GM12873 (cell line): ENCODE data around the gene RIMKLA.

Experiments
- TF ChIP-seq, protein P1 (sequence below): IDR thresholded peaks from 2 replicates; pipeline ENCODE4 v1.5.1; 2012; ENCODE audit warnings: low read depth, mild to moderate bottlenecking, moderate library complexity, low read length, control low read depth; ENCODE audit not compliant: insufficient read depth; ENCODE audit errors: missing control alignments

RIMKLA gene

DNA sequence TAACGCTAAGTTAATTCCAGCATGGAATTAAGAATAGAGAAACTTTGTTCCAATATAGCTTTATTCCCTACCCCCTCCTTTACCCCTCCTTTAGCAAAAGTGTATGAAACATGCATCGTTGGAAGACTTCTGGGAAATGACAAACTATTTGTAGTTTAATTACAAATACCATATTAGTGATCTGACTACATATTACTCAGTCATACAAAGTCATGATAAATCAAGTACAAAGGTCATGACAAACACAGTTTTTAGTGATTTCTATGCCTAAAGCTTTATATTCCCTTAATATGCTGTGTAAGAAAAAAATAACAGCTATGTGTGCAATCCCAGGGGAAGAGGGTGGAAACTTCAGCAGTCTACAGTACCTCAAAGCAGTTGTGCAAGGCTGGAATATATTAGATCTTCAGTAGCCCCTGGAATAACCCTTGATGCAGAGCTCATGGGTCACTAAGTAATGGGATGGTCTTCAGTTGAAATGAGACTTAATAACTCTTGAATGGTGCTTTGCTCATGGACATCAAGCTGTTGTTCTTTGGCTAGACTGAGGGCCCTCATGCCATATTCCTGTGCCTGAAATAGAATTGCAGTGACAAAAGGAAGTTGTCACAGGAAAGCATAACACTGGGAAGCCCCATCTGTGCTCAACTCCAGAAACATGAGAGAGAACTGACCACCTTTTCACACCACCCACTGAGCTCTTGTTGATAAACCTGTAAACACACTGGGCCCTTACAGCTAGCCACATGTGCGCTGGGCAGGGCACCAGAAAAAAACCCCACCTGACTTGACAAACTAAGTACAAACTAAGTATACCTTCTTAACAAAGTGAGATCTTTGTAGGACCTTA is 49.9 kb downstream of the RIMKLA start:
- TF ChIP-seq, protein P1, sequence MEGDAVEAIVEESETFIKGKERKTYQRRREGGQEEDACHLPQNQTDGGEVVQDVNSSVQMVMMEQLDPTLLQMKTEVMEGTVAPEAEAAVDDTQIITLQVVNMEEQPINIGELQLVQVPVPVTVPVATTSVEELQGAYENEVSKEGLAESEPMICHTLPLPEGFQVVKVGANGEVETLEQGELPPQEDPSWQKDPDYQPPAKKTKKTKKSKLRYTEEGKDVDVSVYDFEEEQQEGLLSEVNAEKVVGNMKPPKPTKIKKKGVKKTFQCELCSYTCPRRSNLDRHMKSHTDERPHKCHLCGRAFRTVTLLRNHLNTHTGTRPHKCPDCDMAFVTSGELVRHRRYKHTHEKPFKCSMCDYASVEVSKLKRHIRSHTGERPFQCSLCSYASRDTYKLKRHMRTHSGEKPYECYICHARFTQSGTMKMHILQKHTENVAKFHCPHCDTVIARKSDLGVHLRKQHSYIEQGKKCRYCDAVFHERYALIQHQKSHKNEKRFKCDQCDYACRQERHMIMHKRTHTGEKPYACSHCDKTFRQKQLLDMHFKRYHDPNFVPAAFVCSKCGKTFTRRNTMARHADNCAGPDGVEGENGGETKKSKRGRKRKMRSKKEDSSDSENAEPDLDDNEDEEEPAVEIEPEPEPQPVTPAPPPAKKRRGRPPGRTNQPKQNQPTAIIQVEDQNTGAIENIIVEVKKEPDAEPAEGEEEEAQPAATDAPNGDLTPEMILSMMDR: no peak

DNA sequence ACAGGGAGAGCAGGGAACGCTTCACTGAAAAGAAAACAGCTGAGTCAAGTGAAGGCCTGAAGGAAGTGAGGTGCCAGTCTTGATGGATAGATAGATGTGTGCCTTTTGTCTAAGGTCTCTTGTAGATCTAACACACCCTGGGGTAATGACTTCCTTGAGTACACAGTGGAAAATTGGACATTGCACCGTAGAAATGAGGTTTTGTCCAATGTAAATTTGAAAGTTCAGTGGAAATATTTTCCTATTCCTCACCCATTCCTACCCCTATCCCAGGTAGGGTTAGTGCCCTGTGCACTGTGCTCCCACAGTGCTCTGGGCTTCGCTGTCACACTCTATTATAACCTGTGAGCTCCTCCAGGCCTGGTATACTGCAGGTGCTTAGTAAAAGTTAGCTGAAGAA is 50.9 kb downstream of the RIMKLA start:
- TF ChIP-seq, protein P1: no peak

DNA sequence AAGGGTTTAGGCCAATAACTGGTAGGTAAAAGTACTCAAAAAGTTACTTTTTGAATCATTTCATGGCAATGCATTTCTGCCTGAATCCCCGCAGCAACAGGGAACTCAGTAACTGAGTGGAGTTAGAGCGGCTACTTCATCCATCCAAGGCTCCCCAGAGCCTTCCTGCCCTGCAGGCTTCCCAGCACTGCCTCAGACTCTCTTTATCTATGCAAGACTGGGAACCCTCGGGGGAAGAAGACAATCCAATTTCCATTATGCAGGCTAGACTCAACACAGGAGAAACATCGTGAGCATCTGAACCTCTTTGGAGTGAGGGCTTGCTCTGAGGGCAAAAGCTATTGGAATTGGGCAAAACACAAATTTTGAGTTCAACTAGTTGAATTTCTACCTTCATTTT is 52.1 kb downstream of the RIMKLA start:
- TF ChIP-seq, protein P1: no peak

DNA sequence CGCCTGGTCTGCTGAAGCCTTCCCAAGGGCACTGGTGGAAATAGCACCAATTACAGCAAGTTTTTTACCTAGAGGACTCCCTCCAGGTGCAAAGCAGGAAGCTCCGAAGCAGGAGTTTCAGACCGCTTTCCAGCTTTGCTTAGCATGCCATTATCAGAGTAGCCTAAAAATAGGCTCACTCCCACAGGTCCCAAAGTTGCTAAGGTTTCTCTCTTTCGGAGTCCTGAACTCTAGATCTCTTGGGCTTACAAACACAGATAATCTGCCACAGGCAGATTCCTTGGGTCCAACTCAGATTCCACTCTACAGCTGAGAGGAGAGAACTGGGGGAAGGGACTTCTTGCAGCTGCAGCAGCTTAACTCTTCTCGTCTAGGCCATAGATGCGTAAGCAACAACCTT is 52.8 kb downstream of the RIMKLA start:
- TF ChIP-seq, protein P1: no peak

DNA sequence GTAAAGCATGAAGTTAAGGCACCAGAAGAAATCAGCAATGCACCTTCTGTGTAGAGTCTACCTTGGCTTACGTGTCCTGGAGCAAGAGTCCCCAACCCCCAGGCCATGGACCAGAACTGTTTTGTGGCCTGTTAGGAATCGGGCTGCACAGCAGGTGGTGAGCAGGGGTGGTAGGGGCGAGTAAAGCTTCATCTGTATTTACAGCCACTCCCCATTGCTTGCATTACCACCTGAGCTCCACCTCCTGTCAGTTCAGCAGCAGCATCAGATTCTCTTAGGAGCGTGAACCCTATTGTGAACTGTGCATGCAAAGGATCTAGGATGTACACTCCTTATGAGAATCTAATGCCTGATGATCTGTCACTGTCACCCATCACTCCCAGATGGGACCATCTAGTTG is 53.7 kb downstream of the RIMKLA start:
- TF ChIP-seq, protein P1: no peak

DNA sequence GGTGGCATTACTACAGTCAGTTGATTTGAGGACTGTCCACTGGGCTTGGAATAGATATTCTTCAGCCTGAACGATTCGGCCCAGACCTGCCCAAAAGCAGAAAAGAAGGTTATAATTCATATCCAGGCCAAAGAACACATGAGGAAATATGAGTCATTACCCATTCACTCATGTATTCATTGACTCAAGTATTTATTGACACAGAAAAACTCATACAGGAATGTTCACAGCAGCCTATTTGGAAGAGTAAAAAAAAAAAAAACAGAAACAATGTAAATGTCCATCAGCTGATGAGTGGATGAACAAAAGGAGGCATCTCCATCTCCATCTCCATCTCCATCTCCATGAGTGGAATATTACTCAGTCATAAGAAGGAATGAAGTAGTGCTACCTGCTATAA is 59.3 kb downstream of the RIMKLA start:
- TF ChIP-seq, protein P1: no peak

DNA sequence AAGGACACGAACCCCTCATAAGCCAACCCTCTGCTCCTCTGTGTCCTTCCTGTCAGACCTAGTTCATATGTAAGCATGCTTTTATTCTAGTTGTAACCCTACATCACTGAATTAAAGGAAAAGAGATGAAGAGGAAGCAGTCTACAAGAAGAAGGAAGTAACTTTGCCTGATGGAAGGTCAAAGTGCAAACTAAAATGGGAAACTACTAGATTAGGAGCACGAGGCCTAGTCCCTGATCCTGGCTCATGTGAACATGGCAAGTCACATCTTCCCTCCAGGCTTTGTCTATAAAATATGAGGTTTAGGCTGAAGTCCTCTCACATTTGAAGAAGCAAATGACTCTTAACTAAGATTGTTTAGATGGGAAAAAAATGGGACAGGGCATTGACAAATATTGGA is 62.1 kb downstream of the RIMKLA start:
- TF ChIP-seq, protein P1: no peak
